Astrocyte (in vitro differentiated cells and primary cell): ENCODE measurements around the gene UBE2S. TPM values are rescaled to one million over a fixed set of nuclear protein-coding genes. Genes with fewer than 3 reads are reported as not detected.

Experiments
- DNase-seq: peaks from one replicate; pipeline ENCODE4 v3.0.0-alpha.2; 2010; ENCODE audit warnings: low read depth
- FAIRE-seq: peaks from 2 replicates; lab custom pipeline; 2011; peaks lifted over from hg19 to GRCh38; lab: Jason Lieb, UNC
- H2AFZ ChIP-seq: 2 replicates; pipeline ENCODE4 v1.6.0; 2012; ENCODE audit warnings: low read depth, low read length, inconsistent platforms
- H3K27ac ChIP-seq: 2 replicates; pipeline ENCODE4 v1.5.1; 2011; ENCODE audit warnings: low read depth, low read length, inconsistent platforms
- H3K27me3 ChIP-seq: 2 replicates; pipeline ENCODE4 v1.6.0; 2011; ENCODE audit warnings: low read length, inconsistent platforms; ENCODE audit not compliant: insufficient read depth
- H3K36me3 ChIP-seq: 2 replicates; pipeline ENCODE4 v1.5.1; 2011; ENCODE audit warnings: low read length, inconsistent platforms; ENCODE audit not compliant: insufficient read depth
- H3K4me1 ChIP-seq: 2 replicates; pipeline ENCODE4 v1.5.1; 2011; ENCODE audit warnings: low read length, inconsistent platforms; ENCODE audit not compliant: insufficient read depth
- H3K4me2 ChIP-seq: 2 replicates; pipeline ENCODE4 v1.6.0; 2012; ENCODE audit warnings: low read length, inconsistent platforms
- H3K4me3 ChIP-seq: 2 replicates; pipeline ENCODE4 v1.5.1; 2011; ENCODE audit warnings: low read depth, mild to moderate bottlenecking, low read length, inconsistent platforms; ENCODE audit not compliant: insufficient read depth
- H3K79me2 ChIP-seq: 2 replicates; pipeline ENCODE4 v1.6.0; 2012; ENCODE audit warnings: mild to moderate bottlenecking, low read length, inconsistent platforms; ENCODE audit not compliant: insufficient read depth
- H3K9ac ChIP-seq: 2 replicates; pipeline ENCODE4 v1.6.0; 2012; ENCODE audit warnings: mild to moderate bottlenecking, low read length, inconsistent platforms
- H3K9me3 ChIP-seq: 2 replicates; pipeline ENCODE4 v1.5.1; 2012; ENCODE audit warnings: low read depth, mild to moderate bottlenecking, low read length, inconsistent platforms; ENCODE audit not compliant: insufficient read depth
- H4K20me1 ChIP-seq: 2 replicates; pipeline ENCODE4 v1.6.0; 2012; ENCODE audit warnings: low read length, inconsistent platforms; ENCODE audit not compliant: insufficient read depth
- H3K27ac Mint-ChIP-seq: one replicate; pipeline ENCODE4 v1.8.0; 2021; ENCODE audit warnings: mild to moderate bottlenecking, mixed read lengths; ENCODE audit not compliant: unreplicated experiment
- H3K27me3 Mint-ChIP-seq: one replicate; pipeline ENCODE4 v1.8.0; 2021; ENCODE audit warnings: low read depth, mixed read lengths; ENCODE audit not compliant: unreplicated experiment
- H3K36me3 Mint-ChIP-seq: one replicate; pipeline ENCODE4 v1.8.0; 2021; ENCODE audit warnings: low read depth, mixed read lengths; ENCODE audit not compliant: unreplicated experiment
- H3K4me1 Mint-ChIP-seq: one replicate; pipeline ENCODE4 v1.8.0; 2021; ENCODE audit warnings: low read depth, mixed read lengths; ENCODE audit not compliant: unreplicated experiment
- H3K4me3 Mint-ChIP-seq: one replicate; pipeline ENCODE4 v1.8.0; 2021; ENCODE audit warnings: mild to moderate bottlenecking, moderate library complexity, mixed read lengths; ENCODE audit not compliant: unreplicated experiment
- H3K9me3 Mint-ChIP-seq: one replicate; pipeline ENCODE4 v1.8.0; 2021; ENCODE audit warnings: mild to moderate bottlenecking, mixed read lengths; ENCODE audit not compliant: unreplicated experiment
- EZH2 ChIP-seq: IDR thresholded peaks from 2 replicates; pipeline ENCODE4 v1.6.1; 2012; ENCODE audit warnings: mild to moderate bottlenecking, low read length, inconsistent platforms; ENCODE audit not compliant: insufficient read depth
- total RNA-seq: library from RNA; stranded (reverse); gene quantifications from 2 replicates; pipeline ENCODE4 v1.2.1, GENCODE V29; 2021
- TF ChIP-seq, protein P1 (sequence below): IDR thresholded peaks from 2 replicates; pipeline ENCODE4 v1.5.1; 2011; ENCODE audit warnings: low read depth, mild to moderate bottlenecking, inconsistent platforms, low read length, moderate library complexity; ENCODE audit not compliant: insufficient read depth

UBE2S gene
- total RNA-seq, 1 donor from 2014 or later, result 116 TPM

DNA sequence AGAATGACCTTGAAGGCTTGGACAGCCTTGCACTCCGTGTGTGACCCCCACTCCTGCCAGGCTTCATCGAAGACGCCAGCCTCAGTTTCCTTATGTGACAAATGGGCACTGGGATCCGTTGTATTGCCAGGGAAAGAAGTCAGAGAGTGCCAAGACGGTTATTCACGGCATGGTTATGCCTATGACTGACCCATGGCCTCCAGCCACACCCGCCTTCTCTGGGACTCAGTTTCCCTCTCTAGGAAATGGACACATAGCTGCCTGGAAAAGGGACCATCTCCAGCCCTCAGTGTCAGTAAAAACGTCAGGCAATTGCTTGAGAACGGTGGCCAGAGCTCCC is 915 bp upstream of the UBE2S start:
- Mint-ChIP-seq H3K9me3 (peaks cover 14% of the 10 kb centered on the region), H3K27me3 (peaks cover 10% of the 10 kb centered on the region), H3K36me3 (peaks cover 21% of the 10 kb centered on the region), H3K27ac (peak overlapping the region; percentile 96), H3K4me1 (peaks cover 15% of the 10 kb centered on the region), H3K4me3 (peak overlapping the region; percentile 87)
- Histone ChIP-seq H3K79me2 (peaks cover 36% of the 10 kb centered on the region), H4K20me1 (peaks cover 33% of the 10 kb centered on the region), H3K27ac (peak overlapping the region; percentile 90), H3K9me3 (no peaks in the 10 kb centered on the region), H3K4me3 (peak overlapping the region; percentile 48), H2AFZ (peak overlapping the region; percentile 91), H3K27me3 (no peaks in the 10 kb centered on the region), H3K4me1 (peaks cover 16% of the 10 kb centered on the region), H3K9ac (peak overlapping the region; percentile 64), H3K36me3 (peaks cover 13% of the 10 kb centered on the region), H3K4me2 (peak overlapping the region; percentile 94)
- FAIRE-seq (no peak), DNase-seq (no peak)
- no peak for TF ChIP-seq EZH2
- TF ChIP-seq, protein P1, sequence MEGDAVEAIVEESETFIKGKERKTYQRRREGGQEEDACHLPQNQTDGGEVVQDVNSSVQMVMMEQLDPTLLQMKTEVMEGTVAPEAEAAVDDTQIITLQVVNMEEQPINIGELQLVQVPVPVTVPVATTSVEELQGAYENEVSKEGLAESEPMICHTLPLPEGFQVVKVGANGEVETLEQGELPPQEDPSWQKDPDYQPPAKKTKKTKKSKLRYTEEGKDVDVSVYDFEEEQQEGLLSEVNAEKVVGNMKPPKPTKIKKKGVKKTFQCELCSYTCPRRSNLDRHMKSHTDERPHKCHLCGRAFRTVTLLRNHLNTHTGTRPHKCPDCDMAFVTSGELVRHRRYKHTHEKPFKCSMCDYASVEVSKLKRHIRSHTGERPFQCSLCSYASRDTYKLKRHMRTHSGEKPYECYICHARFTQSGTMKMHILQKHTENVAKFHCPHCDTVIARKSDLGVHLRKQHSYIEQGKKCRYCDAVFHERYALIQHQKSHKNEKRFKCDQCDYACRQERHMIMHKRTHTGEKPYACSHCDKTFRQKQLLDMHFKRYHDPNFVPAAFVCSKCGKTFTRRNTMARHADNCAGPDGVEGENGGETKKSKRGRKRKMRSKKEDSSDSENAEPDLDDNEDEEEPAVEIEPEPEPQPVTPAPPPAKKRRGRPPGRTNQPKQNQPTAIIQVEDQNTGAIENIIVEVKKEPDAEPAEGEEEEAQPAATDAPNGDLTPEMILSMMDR, result no peak

DNA sequence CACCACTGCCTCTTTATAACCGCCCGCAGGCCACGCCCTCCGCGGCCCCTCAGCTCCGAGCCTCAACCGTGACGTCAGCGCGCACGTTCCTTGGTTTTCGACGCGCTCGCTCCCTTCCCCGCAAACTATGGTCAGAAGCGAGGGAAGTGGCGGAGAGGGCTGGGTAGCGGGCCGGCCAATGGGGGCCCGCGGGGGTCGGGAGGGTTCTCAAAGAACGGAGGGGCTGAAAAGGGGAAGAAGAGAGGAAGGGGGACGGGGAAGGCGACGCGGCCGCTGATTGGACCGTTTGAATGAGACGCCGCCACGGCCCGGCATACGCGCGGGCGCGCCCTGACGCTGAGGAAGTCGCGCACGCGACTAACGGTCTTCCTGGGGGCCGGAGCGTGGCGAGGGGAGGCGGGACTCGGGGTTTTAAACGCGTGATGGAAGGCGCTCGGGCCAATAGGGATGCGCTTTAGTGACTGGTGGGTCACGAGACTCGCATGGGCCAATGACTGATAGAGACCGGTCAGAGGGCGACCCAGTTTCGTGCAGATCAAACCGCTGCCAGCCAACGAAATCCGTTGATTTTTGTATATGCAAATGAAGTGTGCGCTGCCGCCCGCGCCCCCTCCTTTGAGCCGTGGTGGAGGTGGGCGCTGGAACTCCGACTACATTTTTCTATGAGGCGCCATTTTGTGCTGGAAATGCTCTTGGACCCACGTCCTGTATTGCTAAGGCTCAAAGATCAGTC is 378 bp upstream of the UBE2S start:
- Mint-ChIP-seq H3K4me3 (peak overlapping the region; percentile 87), H3K9me3 (peaks cover 14% of the 10 kb centered on the region), H3K27me3 (peaks cover 10% of the 10 kb centered on the region), H3K4me1 (peaks cover 15% of the 10 kb centered on the region), H3K27ac (peak overlapping the region; percentile 96), H3K36me3 (peaks cover 21% of the 10 kb centered on the region)
- peaks cover 20% of the 10 kb centered on the region for H3K4me1 ChIP-seq
- peak overlapping the region; percentile 99 for H3K27ac ChIP-seq
- peaks cover 19% of the 10 kb centered on the region for H3K36me3 ChIP-seq
- DNase-seq, result peak; percentile 99
- peak overlapping the region; percentile 81 for H3K4me3 ChIP-seq
- H3K9ac ChIP-seq, result peak overlapping the region; percentile 95
- H4K20me1 ChIP-seq, result peaks cover 39% of the 10 kb centered on the region
- peak overlapping the region; percentile 94 for H3K4me2 ChIP-seq
- H3K9me3 ChIP-seq, result no peaks in the 10 kb centered on the region
- H3K79me2 ChIP-seq, result peaks cover 41% of the 10 kb centered on the region
- TF ChIP-seq, protein P1, result no peak
- TF ChIP-seq EZH2, result no peak
- H3K27me3 ChIP-seq, result no peaks in the 10 kb centered on the region
- FAIRE-seq, result peak; percentile 54
- peak overlapping the region; percentile 91 for H2AFZ ChIP-seq
